Nephron (organoid): ENCODE data around the gene SVEP1.

Source experiments
- H3K27ac Mint-ChIP-seq, 3 experiments: 2 replicates each; pipeline ENCODE4 v1.8.0; 2020; ENCODE audit warnings: mixed read lengths in 3 of 3, mild to moderate bottlenecking in 2 of 3, moderate library complexity in 1 of 3
- H3K27me3 Mint-ChIP-seq: 2 replicates; pipeline ENCODE4 v1.8.0; 2021; ENCODE audit warnings: low read depth, mild to moderate bottlenecking, moderate library complexity, mixed read lengths
- H3K36me3 Mint-ChIP-seq: 2 replicates; pipeline ENCODE4 v1.8.0; 2020; ENCODE audit warnings: low read depth, mixed read lengths
- H3K4me1 Mint-ChIP-seq: 2 replicates; pipeline ENCODE4 v1.8.0; 2020; ENCODE audit warnings: mixed read lengths
- H3K4me3 Mint-ChIP-seq, 3 experiments: 2 replicates each; pipeline ENCODE4 v1.8.0; 2020; ENCODE audit warnings: mild to moderate bottlenecking in 3 of 3, mixed read lengths in 3 of 3, moderate library complexity in 2 of 3
- H3K9me3 Mint-ChIP-seq: 2 replicates; pipeline ENCODE4 v1.8.0; 2020; ENCODE audit warnings: mixed read lengths
- TF ChIP-seq, protein P1 (sequence below), 3 experiments: fragments of 200-600 bp; sonication (generic); IDR thresholded peaks; one replicate each; pipeline ENCODE4 v1.5.0; 2021; ENCODE audit warnings: antibody characterized with exemption in 3 of 3; ENCODE audit not compliant: unreplicated experiment in 3 of 3

SVEP1 gene

DNA sequence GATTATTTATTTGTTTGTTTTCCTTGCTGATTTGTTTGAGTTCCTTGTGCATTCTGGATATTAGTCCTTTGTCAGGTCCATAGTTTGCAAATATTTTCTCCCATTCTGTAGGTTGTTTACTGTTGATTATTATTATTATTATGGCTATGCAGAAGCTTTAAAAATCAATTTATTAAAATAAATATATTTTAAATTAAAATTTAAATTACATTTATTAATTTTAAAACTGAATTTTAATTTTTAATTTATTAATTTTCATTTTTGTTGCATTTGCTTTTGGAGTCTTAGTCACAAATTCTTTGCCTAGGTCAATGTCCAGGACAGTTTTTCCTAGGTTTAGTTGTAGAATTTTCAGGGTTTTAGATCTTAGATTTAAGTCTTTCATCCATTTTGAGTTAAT lies 50.9 kb downstream of the SVEP1 start:
- H3K27me3 Mint-ChIP-seq, result no peaks in the 10 kb centered on the region

DNA sequence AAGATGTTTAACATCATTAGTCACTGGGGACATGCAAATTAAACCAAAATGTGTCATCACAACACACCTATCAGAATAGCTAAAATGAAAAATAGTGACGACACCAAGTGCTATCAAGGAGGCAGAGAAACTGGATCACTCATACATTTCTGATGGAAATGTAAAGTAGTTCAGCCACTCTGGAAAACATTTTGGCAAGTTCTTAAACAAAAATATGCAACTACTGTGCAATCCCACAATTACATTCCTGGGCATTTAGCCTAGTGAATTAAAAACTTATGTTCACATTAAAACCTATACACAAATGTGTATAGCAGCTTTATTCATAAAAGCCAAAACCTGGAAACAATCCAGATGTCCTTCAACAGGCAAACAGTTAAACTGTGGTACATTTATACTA lies 53.1 kb downstream of the SVEP1 start:
- H3K4me1 Mint-ChIP-seq, result peaks cover 1% of the 10 kb centered on the region
- no peak overlapping the region for H3K4me3 Mint-ChIP-seq

More for the DNA sequence above, 50.9 kb downstream of the SVEP1 start:
- Mint-ChIP-seq H3K36me3 (peaks cover 14% of the 10 kb centered on the region), H3K4me3 (no peak overlapping the region), H3K9me3 (peaks cover 28% of the 10 kb centered on the region), H3K4me1 (peaks cover 9% of the 10 kb centered on the region), H3K27ac (no peak overlapping the region)
- TF ChIP-seq, protein P1, sequence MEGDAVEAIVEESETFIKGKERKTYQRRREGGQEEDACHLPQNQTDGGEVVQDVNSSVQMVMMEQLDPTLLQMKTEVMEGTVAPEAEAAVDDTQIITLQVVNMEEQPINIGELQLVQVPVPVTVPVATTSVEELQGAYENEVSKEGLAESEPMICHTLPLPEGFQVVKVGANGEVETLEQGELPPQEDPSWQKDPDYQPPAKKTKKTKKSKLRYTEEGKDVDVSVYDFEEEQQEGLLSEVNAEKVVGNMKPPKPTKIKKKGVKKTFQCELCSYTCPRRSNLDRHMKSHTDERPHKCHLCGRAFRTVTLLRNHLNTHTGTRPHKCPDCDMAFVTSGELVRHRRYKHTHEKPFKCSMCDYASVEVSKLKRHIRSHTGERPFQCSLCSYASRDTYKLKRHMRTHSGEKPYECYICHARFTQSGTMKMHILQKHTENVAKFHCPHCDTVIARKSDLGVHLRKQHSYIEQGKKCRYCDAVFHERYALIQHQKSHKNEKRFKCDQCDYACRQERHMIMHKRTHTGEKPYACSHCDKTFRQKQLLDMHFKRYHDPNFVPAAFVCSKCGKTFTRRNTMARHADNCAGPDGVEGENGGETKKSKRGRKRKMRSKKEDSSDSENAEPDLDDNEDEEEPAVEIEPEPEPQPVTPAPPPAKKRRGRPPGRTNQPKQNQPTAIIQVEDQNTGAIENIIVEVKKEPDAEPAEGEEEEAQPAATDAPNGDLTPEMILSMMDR (IDR thresholded peaks at IDR 0.05; ENCODE audit: unreplicated experiment in 3 of 3), result no peak

DNA sequence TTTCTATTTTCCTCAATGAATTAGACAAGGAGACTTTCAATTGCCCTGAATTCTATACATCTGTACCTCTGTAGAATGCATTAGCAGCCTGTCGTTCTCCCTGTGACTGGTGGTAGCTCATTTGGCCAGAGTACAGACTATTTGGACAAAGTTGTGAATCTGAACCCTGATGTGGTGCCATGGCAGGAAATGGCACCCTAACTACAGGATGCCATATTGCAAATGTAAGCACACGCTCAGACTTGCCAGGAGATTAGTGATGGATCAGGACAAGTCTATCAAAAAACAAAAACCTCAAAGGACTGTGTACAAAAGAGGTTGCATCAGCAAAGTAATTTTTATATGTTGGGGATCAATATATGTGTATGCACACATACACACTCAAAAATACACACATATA lies 58.3 kb downstream of the SVEP1 start:
- TF ChIP-seq, protein P1 (IDR thresholded peaks at IDR 0.05; ENCODE audit: unreplicated experiment in 3 of 3), result no peak
- Mint-ChIP-seq H3K9me3 (peaks cover 2% of the 10 kb centered on the region), H3K27ac (no peak overlapping the region), H3K36me3 (no peaks in the 10 kb centered on the region), H3K4me1 (no peaks in the 10 kb centered on the region), H3K27me3 (no peaks in the 10 kb centered on the region), H3K4me3 (no peak overlapping the region)

More for the DNA sequence above, 53.1 kb downstream of the SVEP1 start:
- H3K27me3 Mint-ChIP-seq, result no peaks in the 10 kb centered on the region
- TF ChIP-seq, protein P1 (IDR thresholded peaks at IDR 0.05; ENCODE audit: unreplicated experiment in 3 of 3), result no peak
- H3K36me3 Mint-ChIP-seq, result peaks cover 9% of the 10 kb centered on the region
- no peak overlapping the region for H3K27ac Mint-ChIP-seq
- H3K9me3 Mint-ChIP-seq, result peaks cover 18% of the 10 kb centered on the region

DNA sequence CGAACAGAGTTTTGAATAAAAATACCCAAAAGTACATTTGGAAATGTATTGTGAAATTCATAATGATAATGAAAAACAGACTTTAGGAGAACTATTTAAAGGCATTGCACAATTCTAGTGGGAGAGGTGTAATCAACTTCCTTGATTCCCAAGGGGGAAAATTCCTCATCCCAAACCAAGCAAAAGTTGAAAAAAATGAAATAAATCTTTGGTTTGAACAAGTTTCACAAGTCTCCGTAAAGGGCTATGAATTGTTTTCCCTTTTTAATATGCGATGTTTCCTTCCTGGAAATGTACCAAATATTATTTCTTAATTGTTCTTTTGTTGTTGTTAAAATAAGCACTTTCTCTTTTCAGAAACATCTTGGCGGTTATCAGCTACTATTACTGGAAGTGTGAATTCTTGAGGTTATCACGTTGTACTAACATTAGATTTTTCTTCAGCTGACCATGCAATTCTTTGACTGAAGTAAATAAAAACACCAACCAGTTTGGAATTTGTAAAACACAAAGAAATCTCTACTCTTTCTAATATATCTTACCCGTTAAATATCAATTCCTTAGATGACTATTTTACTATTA lies 59.3 kb downstream of the SVEP1 start:
- no peaks in the 10 kb centered on the region for H3K9me3 Mint-ChIP-seq
- TF ChIP-seq, protein P1 (IDR thresholded peaks at IDR 0.05; ENCODE audit: unreplicated experiment in 3 of 3), result no peak
- H3K36me3 Mint-ChIP-seq, result no peaks in the 10 kb centered on the region
- no peaks in the 10 kb centered on the region for H3K4me1 Mint-ChIP-seq
- H3K4me3 Mint-ChIP-seq, result no peak overlapping the region
- no peaks in the 10 kb centered on the region for H3K27me3 Mint-ChIP-seq
- H3K27ac Mint-ChIP-seq, result no peak overlapping the region

DNA sequence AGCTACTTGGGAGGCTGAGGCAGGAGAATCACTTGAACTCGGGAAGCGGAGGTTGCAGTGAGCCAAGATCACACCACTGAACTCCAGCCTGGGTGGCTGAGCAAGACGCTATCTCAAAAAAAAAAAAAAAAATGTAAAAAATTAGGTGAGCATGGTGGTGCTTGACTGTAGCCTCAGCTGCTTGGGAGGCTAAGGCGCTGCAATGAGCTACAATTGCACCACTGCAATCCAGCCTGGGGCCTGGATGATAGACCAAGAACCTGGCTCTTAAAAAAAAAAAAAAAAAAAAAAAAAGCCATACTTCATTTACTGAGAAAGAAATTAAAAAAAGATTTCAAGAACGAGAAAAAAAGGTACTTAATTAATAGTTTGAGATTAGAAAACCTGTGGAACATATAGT lies 62.1 kb downstream of the SVEP1 start:
- no peaks in the 10 kb centered on the region for H3K4me1 Mint-ChIP-seq
- H3K27me3 Mint-ChIP-seq, result no peaks in the 10 kb centered on the region
- H3K36me3 Mint-ChIP-seq, result peaks cover 9% of the 10 kb centered on the region
- TF ChIP-seq, protein P1 (IDR thresholded peaks at IDR 0.05; ENCODE audit: unreplicated experiment in 3 of 3), result no peak
- no peak overlapping the region for H3K4me3 Mint-ChIP-seq
- no peaks in the 10 kb centered on the region for H3K9me3 Mint-ChIP-seq
- no peak overlapping the region for H3K27ac Mint-ChIP-seq

DNA sequence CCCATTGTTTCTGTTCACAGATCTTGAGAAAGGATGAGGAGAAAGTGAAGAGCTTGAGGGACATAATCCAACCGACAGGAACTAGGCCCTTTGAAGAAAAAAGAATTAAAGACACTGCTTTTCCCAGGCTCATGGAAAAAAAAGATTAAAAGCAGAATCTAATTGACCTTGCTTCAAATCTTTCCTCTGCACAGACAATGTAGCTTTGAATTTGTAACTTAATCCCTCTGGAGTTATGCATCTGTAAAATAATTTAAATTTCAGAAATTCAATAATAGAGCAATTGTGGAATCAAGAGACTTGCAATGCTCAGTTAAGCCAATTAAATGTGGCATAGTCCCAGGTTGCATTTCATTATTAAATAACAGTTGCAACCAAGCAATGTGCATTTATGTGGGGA lies 64.6 kb downstream of the SVEP1 start:
- H3K4me3 Mint-ChIP-seq, result no peak overlapping the region
- no peaks in the 10 kb centered on the region for H3K4me1 Mint-ChIP-seq
- peaks cover 27% of the 10 kb centered on the region for H3K36me3 Mint-ChIP-seq
- H3K27me3 Mint-ChIP-seq, result no peaks in the 10 kb centered on the region
- no peak overlapping the region for H3K27ac Mint-ChIP-seq
- TF ChIP-seq, protein P1 (IDR thresholded peaks at IDR 0.05; ENCODE audit: unreplicated experiment in 3 of 3), result no peak
- no peaks in the 10 kb centered on the region for H3K9me3 Mint-ChIP-seq
